Measurements from ENCODE around the gene DLG1. TPM values are rescaled to one million over a fixed set of nuclear protein-coding genes. Genes with fewer than 3 reads are reported as not detected.

Gene DLG1
- total RNA-seq, 1 donor from 2014 or later = 60.1 TPM

- peaks cover 40% of the 10 kb centered on the region for H3K4me1 ChIP-seq
- H3K36me3 ChIP-seq = no peaks in the 10 kb centered on the region
- TF ChIP-seq, protein P1, sequence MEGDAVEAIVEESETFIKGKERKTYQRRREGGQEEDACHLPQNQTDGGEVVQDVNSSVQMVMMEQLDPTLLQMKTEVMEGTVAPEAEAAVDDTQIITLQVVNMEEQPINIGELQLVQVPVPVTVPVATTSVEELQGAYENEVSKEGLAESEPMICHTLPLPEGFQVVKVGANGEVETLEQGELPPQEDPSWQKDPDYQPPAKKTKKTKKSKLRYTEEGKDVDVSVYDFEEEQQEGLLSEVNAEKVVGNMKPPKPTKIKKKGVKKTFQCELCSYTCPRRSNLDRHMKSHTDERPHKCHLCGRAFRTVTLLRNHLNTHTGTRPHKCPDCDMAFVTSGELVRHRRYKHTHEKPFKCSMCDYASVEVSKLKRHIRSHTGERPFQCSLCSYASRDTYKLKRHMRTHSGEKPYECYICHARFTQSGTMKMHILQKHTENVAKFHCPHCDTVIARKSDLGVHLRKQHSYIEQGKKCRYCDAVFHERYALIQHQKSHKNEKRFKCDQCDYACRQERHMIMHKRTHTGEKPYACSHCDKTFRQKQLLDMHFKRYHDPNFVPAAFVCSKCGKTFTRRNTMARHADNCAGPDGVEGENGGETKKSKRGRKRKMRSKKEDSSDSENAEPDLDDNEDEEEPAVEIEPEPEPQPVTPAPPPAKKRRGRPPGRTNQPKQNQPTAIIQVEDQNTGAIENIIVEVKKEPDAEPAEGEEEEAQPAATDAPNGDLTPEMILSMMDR (IDR thresholded peaks at IDR 0.05; ENCODE audit: borderline replicate concordance) = no peak
- no peak overlapping the region for H3K4me3 ChIP-seq
- intact Hi-C loops (cut with micrococcal nuclease) = no loop called here
- H3K9me3 ChIP-seq (replicated peaks) = no peaks in the 10 kb centered on the region
- DNase-seq = no peak
- H3K27me3 ChIP-seq (ENCODE audit: low read depth) = no peaks in the 10 kb centered on the region
- no peak overlapping the region for H3K27ac ChIP-seq (replicated peaks)
Observed at GRCh38 chr3:197229178-197229577, 69.2 kb downstream of the DLG1 start.

- intact Hi-C loops (cut with micrococcal nuclease) = no loop called here
- no peak for DNase-seq
- no peak overlapping the region for H3K27ac ChIP-seq (replicated peaks)
- peaks cover 50% of the 10 kb centered on the region for H3K4me1 ChIP-seq
- no peak overlapping the region for H3K4me3 ChIP-seq
- no peaks in the 10 kb centered on the region for H3K27me3 ChIP-seq (ENCODE audit: low read depth)
- TF ChIP-seq, protein P1 (IDR thresholded peaks at IDR 0.05; ENCODE audit: borderline replicate concordance) = no peak
- no peaks in the 10 kb centered on the region for H3K9me3 ChIP-seq (replicated peaks)
- no peaks in the 10 kb centered on the region for H3K36me3 ChIP-seq
Observed at GRCh38 chr3:197227780-197228574, 70.4 kb downstream of the DLG1 start.

GRCh38 chr3:197226179-197226578, 72.2 kb downstream of the DLG1 start:
- H3K9me3 ChIP-seq (replicated peaks) = no peaks in the 10 kb centered on the region
- no peaks in the 10 kb centered on the region for H3K27me3 ChIP-seq (ENCODE audit: low read depth)
- peaks cover 68% of the 10 kb centered on the region for H3K4me1 ChIP-seq
- no peak overlapping the region for H3K4me3 ChIP-seq
- no peak for DNase-seq
- intact Hi-C loops (cut with micrococcal nuclease) = no loop called here
- H3K36me3 ChIP-seq = no peaks in the 10 kb centered on the region
- TF ChIP-seq, protein P1 (IDR thresholded peaks at IDR 0.05; ENCODE audit: borderline replicate concordance) = no peak
- H3K27ac ChIP-seq (replicated peaks) = no peak overlapping the region

- intact Hi-C loops (cut with micrococcal nuclease) = no loop called here
- Histone ChIP-seq H3K4me3 (no peak overlapping the region), H3K4me1 (peaks cover 71% of the 10 kb centered on the region), H3K9me3 (replicated peaks) (no peaks in the 10 kb centered on the region), H3K27me3 (ENCODE audit: low read depth) (no peaks in the 10 kb centered on the region), H3K27ac (replicated peaks) (no peak overlapping the region), H3K36me3 (no peaks in the 10 kb centered on the region)
- TF ChIP-seq, protein P1 (IDR thresholded peaks at IDR 0.05; ENCODE audit: borderline replicate concordance) = no peak
- no peak for DNase-seq
Observed at GRCh38 chr3:197225579-197225978, 72.8 kb downstream of the DLG1 start.

DNA sequence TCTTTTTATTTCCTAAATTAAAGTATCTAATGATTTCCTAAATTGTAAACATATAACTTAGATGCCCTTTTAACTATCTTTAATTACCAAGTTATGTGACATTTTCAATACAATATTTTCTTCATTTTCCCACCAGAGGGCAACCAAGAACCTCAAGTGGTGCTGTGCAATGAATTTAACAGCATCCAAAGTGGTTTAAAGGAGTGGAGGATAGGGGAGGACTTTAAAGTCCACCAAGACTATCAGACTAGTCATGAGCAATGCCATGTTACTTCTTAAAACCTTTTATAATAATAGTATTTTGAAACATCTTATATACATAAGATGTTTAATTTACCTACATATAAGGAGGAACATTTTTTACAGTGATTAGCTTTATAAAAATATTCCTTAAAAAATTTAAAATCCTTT, 74.4 kb downstream of the DLG1 start:
- DNase-seq = no peak
- Histone ChIP-seq H3K27me3 (ENCODE audit: low read depth) (no peaks in the 10 kb centered on the region), H3K27ac (replicated peaks) (no peak overlapping the region), H3K9me3 (replicated peaks) (no peaks in the 10 kb centered on the region), H3K4me3 (no peak overlapping the region), H3K36me3 (no peaks in the 10 kb centered on the region), H3K4me1 (peaks cover 63% of the 10 kb centered on the region)
- intact Hi-C loops (cut with micrococcal nuclease) = no loop called here
- TF ChIP-seq, protein P1 (IDR thresholded peaks at IDR 0.05; ENCODE audit: borderline replicate concordance) = peak; percentile 63

Data from left ventricle myocardium inferior (tissue), 1 donor.